ENCODE results near the gene ERCC6L2. TPM values are rescaled to one million over a fixed set of nuclear protein-coding genes. Genes with fewer than 3 reads are reported as not detected.

The ERCC6L2 gene
- total and polyA plus RNA-seq, 2 donors (not counting 3 experiments of a cell fraction or from before 2014, with no cell fraction given), result 4.7 to 31.8 TPM

DNA sequence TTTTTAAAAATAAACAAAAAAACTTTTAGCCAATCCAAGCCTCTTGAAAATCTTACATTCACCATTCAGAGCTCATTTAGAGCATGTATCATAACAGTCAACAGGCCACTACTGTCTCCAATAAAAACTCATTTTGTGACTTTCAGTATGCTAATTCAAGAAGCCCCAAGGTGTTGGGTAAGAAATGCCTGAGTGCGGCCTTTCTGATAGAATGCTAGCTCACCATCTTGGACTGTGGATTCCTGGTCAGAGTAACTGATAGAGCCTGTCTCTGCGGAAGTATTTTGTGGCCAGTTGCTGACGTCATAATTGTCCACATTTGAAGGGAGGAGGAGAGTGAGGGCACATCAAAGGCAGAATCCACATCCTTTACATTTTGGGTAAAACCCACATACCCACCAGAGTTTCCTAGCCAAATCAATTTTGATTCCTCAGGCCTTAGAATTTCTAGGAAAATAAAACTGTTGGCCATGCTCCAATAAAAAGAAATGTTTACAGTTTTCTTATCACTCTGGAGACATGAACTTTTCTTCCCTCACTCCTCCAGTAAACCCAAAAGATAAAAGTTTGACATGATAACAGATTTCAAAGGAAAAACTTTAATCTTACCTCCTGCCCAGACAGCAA lies 41.1 kb upstream of the ERCC6L2 start:
- dilution Hi-C loops (cut with MboI; ENCODE audit: extremely low pct_ligation_motif_present, low sequenced_read_pairs) (no loop called here), intact Hi-C loops (cut with micrococcal nuclease) (no loop called here)
- Histone ChIP-seq H3K4me2 (ENCODE audit: insufficient read depth, low read length) (no peak overlapping the region), H3K79me2 (ENCODE audit: control insufficient read depth, insufficient read depth, low read length) (no peaks in the 10 kb centered on the region), H3K27ac (ENCODE audit: insufficient read depth, low read depth, low read length) (no peak overlapping the region), H3K36me3 (ENCODE audit: control insufficient read depth in 2 of 2, extremely low read depth in 1 of 2, insufficient read depth in 2 of 2, low read length in 2 of 2) (no peaks in the 10 kb centered on the region), H4K20me1 (replicated peaks; ENCODE audit: control insufficient read depth, extremely low read depth, insufficient read depth, low read length) (no peaks in the 10 kb centered on the region), H3K27me3 (ENCODE audit: control insufficient read depth in 2 of 2, insufficient read depth in 2 of 2, low read length in 2 of 2) (no peaks in the 10 kb centered on the region), H3K4me1 (ENCODE audit: control insufficient read depth, extremely low read depth, insufficient read depth, low read length) (no peaks in the 10 kb centered on the region), H3K9me3 (replicated peaks; ENCODE audit: control insufficient read depth, insufficient read depth, low read length) (no peaks in the 10 kb centered on the region), H3K4me3 (replicated peaks in 1 of 3; ENCODE audit: insufficient read depth in 1 of 3, low read depth in 1 of 3, low read length in 3 of 3) (no peak overlapping the region), H3K9ac (replicated peaks; ENCODE audit: extremely low read depth, insufficient read depth, low read length) (no peak overlapping the region), H3K9me1 (replicated peaks; ENCODE audit: control insufficient read depth, extremely low read depth, insufficient read depth, low read length) (no peaks in the 10 kb centered on the region), H2AFZ (ENCODE audit: low read depth, low read length) (no peak overlapping the region)
- DNase-seq (ENCODE audit: low read depth, low spot score) (no peak), FAIRE-seq (no peak)
- no TSS peak for BruUV-seq (replicated peaks)
- CTCF ChIA-PET, result interaction anchor here (1.0 kb wide), 1 partner anchor 107 kb away, joined by 3 read pairs; no protein-coding TSS in a partner anchor
- POLR2A ChIA-PET, result no interaction called here
- no peak for TF ChIP-seq CTCF (IDR thresholded peaks at IDR 0.05; ENCODE audit: extremely low read depth in 1 of 2, insufficient read depth in 1 of 2, low read depth in 1 of 2, low read length in 2 of 2)
- no peak for TF ChIP-seq MYC (IDR thresholded peaks at IDR 0.05; ENCODE audit: low read depth, low read length)
- no peak for TF ChIP-seq GATA2 (IDR thresholded peaks at IDR 0.05; ENCODE audit: insufficient read depth, insufficient read length, low read depth, low read length)
- TF ChIP-seq POLR2A (IDR thresholded peaks at IDR 0.05; ENCODE audit: low read depth, low read length), result no peak
- no peak for TF ChIP-seq FOS (IDR thresholded peaks at IDR 0.05; ENCODE audit: borderline replicate concordance, insufficient read depth, low read length)
- TF ChIP-seq JUN (IDR thresholded peaks at IDR 0.05; ENCODE audit: borderline replicate concordance, insufficient read depth, insufficient read length, low read depth), result no peak
- TF ChIP-seq EZH2 (IDR thresholded peaks at IDR 0.05; ENCODE audit: borderline replicate concordance, low read depth, low read length, severe bottlenecking), result no peak
- no peak for TF ChIP-seq POLR2AphosphoS5 (IDR thresholded peaks at IDR 0.05; ENCODE audit: insufficient read depth, low read depth, low read length)
- no peak for TF ChIP-seq MAX (IDR thresholded peaks at IDR 0.05; ENCODE audit: insufficient read depth, insufficient read length)
